Neural progenitor cell (in vitro differentiated cells): Measurements from ENCODE around the gene PPARG.

Source experiments
- CTCF ChIP-seq: fragments of 200-600 bp; sonication (generic); IDR thresholded peaks from 2 replicates; pipeline ENCODE4 v1.5.1; 2017; ENCODE audit warnings: antibody characterized with exemption, mild to moderate bottlenecking
- EZH2 ChIP-seq: fragments of 200-600 bp; sonication (generic); IDR thresholded peaks from 2 replicates; pipeline ENCODE4 v1.6.1; 2017; ENCODE audit warnings: antibody characterized with exemption, mild to moderate bottlenecking, moderate library complexity
- EZH2phosphoT487 ChIP-seq: fragments of 200-600 bp; sonication (generic); IDR thresholded peaks from 2 replicates; pipeline ENCODE4 v1.6.1; 2017; ENCODE audit warnings: antibody characterized with exemption

- TF ChIP-seq EZH2 (no peak), CTCF (no peak), EZH2phosphoT487 (no peak)
Observed at GRCh38 chr3:12476238-12476897, 187.5 kb downstream of the PPARG start.
